KOPT-K1 (cell line): ENCODE data around the gene GCFC2.
A peak's percentile ranks its signal among the peaks of the same experiment; 100 is the strongest.

Experiments used
- H3K27ac ChIP-seq: fragments of 200-600 bp; sonication (generic); 2 replicates; pipeline ENCODE4 v1.5.1; 2016; ENCODE audit warnings: antibody characterized with exemption, mild to moderate bottlenecking, low read depth, low read length; ENCODE audit not compliant: poor library complexity, severe bottlenecking
- H3K36me3 ChIP-seq: fragments of 200-600 bp; sonication (generic); 2 replicates; pipeline ENCODE4 v1.5.1; 2017; ENCODE audit warnings: antibody characterized with exemption, mild to moderate bottlenecking, low read length, moderate library complexity; ENCODE audit not compliant: insufficient read depth
- H3K9me3 ChIP-seq: fragments of 200-600 bp; sonication (generic); 2 replicates; pipeline ENCODE4 v1.5.1; 2017; ENCODE audit warnings: antibody characterized with exemption, low read length, mild to moderate bottlenecking; ENCODE audit not compliant: insufficient read depth, poor library complexity, severe bottlenecking

The GCFC2 gene

GRCh38 chr2:75655861-75656260 lies 54.9 kb downstream of the GCFC2 start:
- Histone ChIP-seq H3K36me3 (peaks cover 100% of the 10 kb centered on the region), H3K27ac (no peak overlapping the region), H3K9me3 (peaks cover 10% of the 10 kb centered on the region)

GRCh38 chr2:75654012-75654411 lies 56.7 kb downstream of the GCFC2 start:
- H3K36me3 ChIP-seq = peaks cover 100% of the 10 kb centered on the region
- H3K27ac ChIP-seq = no peak overlapping the region
- peaks cover 8% of the 10 kb centered on the region for H3K9me3 ChIP-seq

GRCh38 chr2:75647771-75648170 lies 62.9 kb downstream of the GCFC2 start:
- Histone ChIP-seq H3K36me3 (peaks cover 46% of the 10 kb centered on the region), H3K9me3 (no peaks in the 10 kb centered on the region), H3K27ac (peak overlapping the region; percentile 81)

GRCh38 chr2:75646583-75647425 lies 63.9 kb downstream of the GCFC2 start, which contains the start of gene MRPL19:
Gene MRPL19 (plus strand): TSS chr2:75646783. CDS start chr2:75646808, 25 bp downstream.
- H3K27ac ChIP-seq = peak within 1 kb of the TSS; percentile 81
- no peaks in the 10 kb centered on the region for H3K9me3 ChIP-seq
- peaks cover 36% of the 10 kb centered on the region for H3K36me3 ChIP-seq

- H3K9me3 ChIP-seq = no peaks in the 10 kb centered on the region
- peak overlapping the region; percentile 81 for H3K27ac ChIP-seq
- peaks cover 29% of the 10 kb centered on the region for H3K36me3 ChIP-seq
Observed at GRCh38 chr2:75646090-75646582, 64.6 kb downstream of the GCFC2 start.

GRCh38 chr2:75645643-75646042 lies 65.1 kb downstream of the GCFC2 start:
- peaks cover 24% of the 10 kb centered on the region for H3K36me3 ChIP-seq
- no peak overlapping the region for H3K27ac ChIP-seq
- H3K9me3 ChIP-seq = no peaks in the 10 kb centered on the region

- Histone ChIP-seq H3K27ac (no peak overlapping the region), H3K9me3 (no peaks in the 10 kb centered on the region), H3K36me3 (peaks cover 8% of the 10 kb centered on the region)
Observed at GRCh38 chr2:75643980-75644379, 66.7 kb downstream of the GCFC2 start.

GRCh38 chr2:75641587-75641986 lies 69.1 kb downstream of the GCFC2 start:
- H3K27ac ChIP-seq = no peak overlapping the region
- no peaks in the 10 kb centered on the region for H3K9me3 ChIP-seq

GRCh38 chr2:75640621-75641121 lies 70.0 kb downstream of the GCFC2 start:
- H3K27ac ChIP-seq = no peak overlapping the region
- no peaks in the 10 kb centered on the region for H3K9me3 ChIP-seq
- no peaks in the 10 kb centered on the region for H3K36me3 ChIP-seq

More at GRCh38 chr2:75641587-75641986, 69.1 kb downstream of the GCFC2 start:
- no peaks in the 10 kb centered on the region for H3K36me3 ChIP-seq

- H3K36me3 ChIP-seq = no peaks in the 10 kb centered on the region
- no peak overlapping the region for H3K27ac ChIP-seq
- H3K9me3 ChIP-seq = no peaks in the 10 kb centered on the region
Observed at GRCh38 chr2:75637568-75637967, 73.1 kb downstream of the GCFC2 start.

GRCh38 chr2:75634945-75635344 lies 75.8 kb downstream of the GCFC2 start:
- no peaks in the 10 kb centered on the region for H3K9me3 ChIP-seq
- no peak overlapping the region for H3K27ac ChIP-seq
- no peaks in the 10 kb centered on the region for H3K36me3 ChIP-seq

GRCh38 chr2:75633620-75634019 lies 77.1 kb downstream of the GCFC2 start:
- no peaks in the 10 kb centered on the region for H3K36me3 ChIP-seq
- no peak overlapping the region for H3K27ac ChIP-seq
- H3K9me3 ChIP-seq = no peaks in the 10 kb centered on the region

- Histone ChIP-seq H3K36me3 (no peaks in the 10 kb centered on the region), H3K9me3 (no peaks in the 10 kb centered on the region), H3K27ac (no peak overlapping the region)
Observed at GRCh38 chr2:75632813-75633212, 77.9 kb downstream of the GCFC2 start.

GRCh38 chr2:75632091-75632701 lies 78.5 kb downstream of the GCFC2 start:
- H3K36me3 ChIP-seq = no peaks in the 10 kb centered on the region

GRCh38 chr2:75627902-75628504 lies 82.7 kb downstream of the GCFC2 start:
- H3K36me3 ChIP-seq = no peaks in the 10 kb centered on the region
- no peaks in the 10 kb centered on the region for H3K9me3 ChIP-seq
- H3K27ac ChIP-seq = no peak overlapping the region

More at GRCh38 chr2:75632091-75632701, 78.5 kb downstream of the GCFC2 start:
- Histone ChIP-seq H3K9me3 (no peaks in the 10 kb centered on the region), H3K27ac (no peak overlapping the region)
